PC-3 (cell line): ENCODE data around the gene AFF3. TPM values are rescaled to one million over a fixed set of nuclear protein-coding genes. Genes with fewer than 3 reads are reported as not detected.

Source experiments
- ATAC-seq: fragments of 200-7000 bp; cut with Tn5 transposase; 2 replicates; pipeline ENCODE4 v1.9.1; 2020; ENCODE audit warnings: mild to moderate bottlenecking, moderate library complexity
- BruUV-seq: library from RNA; stranded (reverse); fragments of 400-500 nt; replicated peaks from 2 replicates; lab custom pipeline; 2021; lab: Mats Ljungman, UMichigan
- CTCF ChIA-PET: fragments of 300-600 bp; sonication (Branson Sonifier 250); formaldehyde crosslinking; loops from one replicate; lab custom pipeline; 2022; ENCODE audit warnings: antibody characterized with exemption; lab: Charles Lee
- POLR2A ChIA-PET: fragments of 300-600 bp; sonication (Branson Sonifier 250); formaldehyde crosslinking; loops from one replicate; lab custom pipeline; 2022; ENCODE audit warnings: antibody characterized with exemption; ENCODE audit not compliant: unreplicated experiment; lab: Charles Lee
- DNase-seq: peaks from one replicate; pipeline ENCODE4 v3.0.0-alpha.2; 2015
- H2AFZ ChIP-seq: fragments of 300-600 bp; sonication (generic); 2 replicates; pipeline ENCODE4 v1.6.0; 2016; ENCODE audit warnings: antibody characterized with exemption, low read length
- H3F3A ChIP-seq: fragments of 300-600 bp; sonication (generic); one replicate; pipeline ENCODE4 v1.6.0; 2017; ENCODE audit warnings: antibody characterized with exemption, low read length, control low read depth, mild to moderate bottlenecking; ENCODE audit not compliant: unreplicated experiment
- H3K27ac ChIP-seq: fragments of 300-600 bp; sonication (generic); 2 replicates; pipeline ENCODE4 v1.5.1; 2016; ENCODE audit warnings: mild to moderate bottlenecking, low read length
- H3K27me3 ChIP-seq: fragments of 300-600 bp; sonication (generic); 2 replicates; pipeline ENCODE4 v1.6.1; 2016; ENCODE audit warnings: low read length, mixed read lengths
- H3K36me3 ChIP-seq: fragments of 300-600 bp; sonication (generic); 2 replicates; pipeline ENCODE4 v1.6.1; 2016; ENCODE audit warnings: low read depth, mixed run types, low read length, mixed read lengths
- H3K4me1 ChIP-seq: fragments of 300-600 bp; sonication (generic); 2 replicates; pipeline ENCODE4 v1.5.1; 2016; ENCODE audit warnings: low read length; ENCODE audit not compliant: insufficient read depth
- H3K4me2 ChIP-seq: fragments of 300-600 bp; sonication (generic); 2 replicates; pipeline ENCODE4 v1.6.0; 2016; ENCODE audit warnings: low read length
- H3K4me3 ChIP-seq: fragments of 300-600 bp; sonication (generic); 2 replicates; pipeline ENCODE4 v1.5.1; 2016; ENCODE audit warnings: mild to moderate bottlenecking, low read length, mixed read lengths
- H3K79me2 ChIP-seq: fragments of 300-600 bp; sonication (generic); 2 replicates; pipeline ENCODE4 v1.6.1; 2017; ENCODE audit warnings: low read length, mixed read lengths
- H3K9ac ChIP-seq: fragments of 300-600 bp; sonication (generic); 2 replicates; pipeline ENCODE4 v1.6.0; 2016; ENCODE audit warnings: mild to moderate bottlenecking, low read length
- H3K9me2 ChIP-seq: fragments of 300-600 bp; sonication (generic); replicated peaks from 2 replicates; pipeline ENCODE4 v1.6.1; 2016; ENCODE audit warnings: mixed run types, low read length, mixed read lengths
- H3K9me3 ChIP-seq: fragments of 300-600 bp; sonication (generic); 2 replicates; pipeline ENCODE4 v1.6.1; 2016; ENCODE audit warnings: low read length, mixed read lengths
- H4K20me1 ChIP-seq: fragments of 300-600 bp; sonication (generic); 2 replicates; pipeline ENCODE4 v1.6.1; 2016; ENCODE audit warnings: low read length, mixed read lengths
- EZH2 ChIP-seq: fragments of 300-600 bp; sonication (generic); IDR thresholded peaks from one replicate; pipeline ENCODE4 v1.6.1; 2017; ENCODE audit warnings: antibody characterized with exemption, mild to moderate bottlenecking, low read length; ENCODE audit not compliant: unreplicated experiment
- EZH2phosphoT487 ChIP-seq: fragments of 300-600 bp; sonication (generic); IDR thresholded peaks from 2 replicates; pipeline ENCODE4 v1.6.1; 2018; ENCODE audit warnings: mild to moderate bottlenecking, antibody characterized with exemption, low read length, borderline replicate concordance
- intact Hi-C: fragments of 100-400 bp; cut with micrococcal nuclease; formaldehyde crosslinking; loops from 2 replicates; pipeline ENCODE4 v1.9.0; 2023
- total RNA-seq: library from RNA; depleted of rRNA; stranded (reverse); fragments of >200 nt; gene quantifications from 2 replicates; pipeline ENCODE4 v1.2.3, GENCODE V29; 2014
- TF ChIP-seq, protein P1 (sequence below): fragments of 300-600 bp; sonication (generic); conservative IDR thresholded peaks from 2 replicates; pipeline ENCODE4 v1.5.1; 2017; ENCODE audit warnings: antibody characterized with exemption, low read depth, mild to moderate bottlenecking, low read length

AFF3 gene
- total RNA-seq, 1 experiment from 2014 or later = 0.04 TPM

DNA sequence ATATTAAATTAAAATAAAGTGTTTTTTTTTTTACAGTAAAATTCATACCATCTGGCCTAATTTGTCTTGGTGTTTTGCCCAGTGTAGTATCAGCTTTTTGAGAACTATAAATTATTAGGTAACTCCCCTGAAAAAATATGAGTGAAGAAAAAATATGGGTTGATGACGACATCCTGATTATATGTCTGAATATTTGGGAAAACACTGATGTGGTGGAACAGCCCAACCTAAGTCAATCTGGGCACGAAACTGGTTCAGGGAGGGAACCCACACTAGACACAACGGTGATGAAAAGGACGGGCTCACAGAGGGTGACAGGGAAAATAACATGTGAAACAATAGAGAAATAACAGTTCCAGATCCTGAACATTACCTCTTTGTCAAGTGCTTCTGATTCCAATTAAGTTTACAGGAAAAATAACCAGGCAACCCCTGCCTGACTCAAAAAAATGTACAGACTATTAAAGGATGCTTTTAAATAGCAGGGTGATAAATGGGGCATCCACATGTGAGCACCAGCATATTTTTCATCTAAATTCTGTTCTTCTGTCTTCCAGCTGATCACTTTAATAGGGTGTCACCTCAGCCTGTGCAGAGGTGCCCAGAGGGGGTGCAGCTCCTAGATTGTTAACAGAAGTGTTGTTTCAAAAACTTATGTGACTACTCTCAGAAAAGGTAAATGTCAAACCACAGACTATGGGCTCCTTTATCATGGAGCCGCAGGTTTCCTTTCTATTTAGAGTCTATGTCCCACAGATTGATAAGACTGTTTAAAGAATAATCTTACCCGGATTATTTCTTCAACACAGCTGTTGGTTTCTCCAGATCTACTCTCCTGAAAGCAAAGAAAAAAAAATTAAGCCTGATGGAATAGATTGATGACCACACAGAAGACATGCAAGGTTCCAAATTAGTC, 305.4 kb downstream of the AFF3 start:
- TF ChIP-seq, protein P1, sequence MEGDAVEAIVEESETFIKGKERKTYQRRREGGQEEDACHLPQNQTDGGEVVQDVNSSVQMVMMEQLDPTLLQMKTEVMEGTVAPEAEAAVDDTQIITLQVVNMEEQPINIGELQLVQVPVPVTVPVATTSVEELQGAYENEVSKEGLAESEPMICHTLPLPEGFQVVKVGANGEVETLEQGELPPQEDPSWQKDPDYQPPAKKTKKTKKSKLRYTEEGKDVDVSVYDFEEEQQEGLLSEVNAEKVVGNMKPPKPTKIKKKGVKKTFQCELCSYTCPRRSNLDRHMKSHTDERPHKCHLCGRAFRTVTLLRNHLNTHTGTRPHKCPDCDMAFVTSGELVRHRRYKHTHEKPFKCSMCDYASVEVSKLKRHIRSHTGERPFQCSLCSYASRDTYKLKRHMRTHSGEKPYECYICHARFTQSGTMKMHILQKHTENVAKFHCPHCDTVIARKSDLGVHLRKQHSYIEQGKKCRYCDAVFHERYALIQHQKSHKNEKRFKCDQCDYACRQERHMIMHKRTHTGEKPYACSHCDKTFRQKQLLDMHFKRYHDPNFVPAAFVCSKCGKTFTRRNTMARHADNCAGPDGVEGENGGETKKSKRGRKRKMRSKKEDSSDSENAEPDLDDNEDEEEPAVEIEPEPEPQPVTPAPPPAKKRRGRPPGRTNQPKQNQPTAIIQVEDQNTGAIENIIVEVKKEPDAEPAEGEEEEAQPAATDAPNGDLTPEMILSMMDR = no peak
- no peak for TF ChIP-seq EZH2phosphoT487
- TF ChIP-seq EZH2 = no peak
- ChIA-PET CTCF (no interaction called here), POLR2A (no interaction called here)
- Histone ChIP-seq H3K9me3 (no peaks in the 10 kb centered on the region), H3K4me2 (no peak overlapping the region), H3K4me3 (no peak overlapping the region), H3K27ac (no peak overlapping the region), H3K9me2 (no peaks in the 10 kb centered on the region), H3K9ac (no peak overlapping the region), H4K20me1 (no peaks in the 10 kb centered on the region), H3K36me3 (no peaks in the 10 kb centered on the region), H3K79me2 (no peaks in the 10 kb centered on the region), H3K27me3 (no peaks in the 10 kb centered on the region), H3F3A (no peaks in the 10 kb centered on the region), H3K4me1 (0 out of 2 replicates have a peak, but pooled peaks cover 8% of the 10 kb centered on the region), H2AFZ (no peak overlapping the region)
- ATAC-seq (no peak), DNase-seq (no peak)
- BruUV-seq = no TSS peak
- intact Hi-C loops = no loop called here

DNA sequence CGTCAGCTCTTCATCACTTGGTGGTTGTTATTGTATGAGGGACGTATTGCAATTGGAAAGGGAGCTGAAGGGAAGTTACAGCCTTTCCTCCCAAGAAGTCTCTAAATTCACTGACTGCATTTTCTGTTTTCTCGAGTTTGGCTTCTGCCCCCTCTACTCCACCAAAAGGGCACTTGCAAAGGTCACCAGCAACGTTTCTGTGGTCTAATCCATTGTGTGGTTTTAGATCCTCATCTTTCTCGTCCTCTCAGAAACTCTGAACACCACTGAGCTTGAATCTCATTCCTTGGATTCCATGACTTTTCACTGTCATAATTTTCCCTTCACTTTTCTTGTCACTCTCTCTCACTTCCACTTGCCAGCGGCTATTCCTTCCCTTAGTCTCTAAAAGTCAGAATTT, 308.0 kb downstream of the AFF3 start:
- ATAC-seq = no peak
- H3F3A ChIP-seq = no peaks in the 10 kb centered on the region
- ChIA-PET CTCF (no interaction called here), POLR2A (no interaction called here)
- no TSS peak for BruUV-seq
- no peak overlapping the region for H3K27ac ChIP-seq
- no peaks in the 10 kb centered on the region for H4K20me1 ChIP-seq
- TF ChIP-seq EZH2phosphoT487 (no peak), EZH2 (no peak)
- TF ChIP-seq, protein P1 = no peak
- no peak overlapping the region for H3K9ac ChIP-seq
- H3K36me3 ChIP-seq = no peaks in the 10 kb centered on the region
- no peaks in the 10 kb centered on the region for H3K4me1 ChIP-seq
- H3K27me3 ChIP-seq = no peaks in the 10 kb centered on the region
- H3K4me3 ChIP-seq = no peak overlapping the region
- no peak overlapping the region for H2AFZ ChIP-seq
- H3K9me3 ChIP-seq = no peaks in the 10 kb centered on the region
- H3K79me2 ChIP-seq = no peaks in the 10 kb centered on the region
- intact Hi-C loops = no loop called here
- no peaks in the 10 kb centered on the region for H3K9me2 ChIP-seq
- DNase-seq = no peak
- no peak overlapping the region for H3K4me2 ChIP-seq

DNA sequence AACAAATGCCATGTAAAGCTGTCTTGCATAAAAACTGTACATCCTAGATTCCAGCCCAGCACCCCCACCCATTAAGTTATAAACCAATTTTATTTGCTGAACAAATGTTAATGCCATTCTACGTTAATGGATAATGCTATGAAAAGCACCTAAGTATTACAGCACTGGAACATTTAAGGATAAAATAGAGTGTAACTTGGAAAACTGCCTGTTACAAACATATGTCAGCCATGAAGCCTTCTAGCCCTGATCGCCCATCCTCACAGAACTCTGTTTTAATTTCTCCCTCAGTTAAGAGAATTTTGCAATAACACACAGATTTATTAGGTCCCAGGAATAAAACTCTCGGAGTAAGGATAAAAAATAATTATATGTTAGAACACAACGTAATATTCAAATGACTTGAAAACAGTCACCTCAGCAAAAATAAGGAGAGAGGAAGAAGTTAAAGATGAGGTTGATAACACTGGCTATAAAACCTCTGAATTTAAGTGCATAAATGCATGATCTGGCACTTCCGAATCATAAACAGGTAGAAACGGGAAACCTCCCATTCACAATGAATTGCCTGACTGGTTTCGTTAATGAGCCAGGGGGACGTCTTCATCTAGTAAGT, 308.7 kb downstream of the AFF3 start:
- no peaks in the 10 kb centered on the region for H3K36me3 ChIP-seq
- TF ChIP-seq, protein P1 = no peak
- TF ChIP-seq EZH2phosphoT487 (no peak), EZH2 (no peak)
- POLR2A ChIA-PET = no interaction called here
- no peak overlapping the region for H2AFZ ChIP-seq
- H4K20me1 ChIP-seq = no peaks in the 10 kb centered on the region
- no peaks in the 10 kb centered on the region for H3K9me2 ChIP-seq
- ATAC-seq (no peak), DNase-seq (no peak)
- H3K4me1 ChIP-seq = no peaks in the 10 kb centered on the region
- BruUV-seq = no TSS peak
- no peaks in the 10 kb centered on the region for H3F3A ChIP-seq
- H3K9me3 ChIP-seq = no peaks in the 10 kb centered on the region
- no peak overlapping the region for H3K4me2 ChIP-seq
- CTCF ChIA-PET = no interaction called here
- H3K4me3 ChIP-seq = no peak overlapping the region
- no peaks in the 10 kb centered on the region for H3K27me3 ChIP-seq
- intact Hi-C loops = no loop called here
- no peak overlapping the region for H3K9ac ChIP-seq
- no peak overlapping the region for H3K27ac ChIP-seq
- H3K79me2 ChIP-seq = no peaks in the 10 kb centered on the region
